Activated CD8-positive, alpha-beta memory T cell treated with anti-CD3 and anti-CD28 coated beads, Interleukin-2, amount 50 U/mL, for 48 hours (primary cell): ENCODE results near the gene MAPKAPK5.
"Not testable (repeated sequence)": the region's sequence is repeated elsewhere in the genome, so short reads cannot be mapped to it uniquely, and the experiment has no call there.

ENCODE experiments used
- DNase-seq: peaks from one replicate; pipeline ENCODE4 v3.0.0-alpha.2; 2020

The MAPKAPK5 gene

DNA sequence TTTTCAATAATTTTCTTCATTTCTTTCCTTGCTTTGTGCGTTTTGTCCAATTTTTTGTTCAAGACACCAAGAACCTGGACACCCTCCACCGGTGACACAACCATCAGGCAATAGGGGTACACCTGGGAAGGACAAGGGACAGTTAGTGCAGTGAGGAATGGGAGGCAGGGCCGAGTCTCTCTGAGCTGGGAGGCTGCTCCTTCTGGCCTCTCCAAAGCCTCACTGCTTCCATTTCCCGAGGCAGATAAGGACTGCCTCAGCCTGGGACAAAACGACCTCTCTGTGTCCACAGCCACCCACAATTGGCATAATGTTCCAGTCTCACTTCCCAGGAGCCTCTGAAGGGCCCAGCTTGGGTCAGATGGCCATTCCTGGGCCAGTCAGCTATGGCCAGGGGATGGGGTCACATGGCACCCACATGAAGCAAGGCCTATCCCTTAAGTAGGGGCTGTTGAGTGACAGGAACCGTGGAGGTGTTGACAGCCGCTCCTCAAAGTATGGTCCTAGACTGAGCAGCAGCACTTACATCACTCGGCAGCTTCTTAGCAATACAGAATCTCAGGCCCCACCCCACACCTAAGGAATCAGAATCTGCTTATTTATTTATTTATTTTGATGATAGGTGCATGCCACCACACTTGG lies 13.6 kb upstream of the MAPKAPK5 start:
- no peak for DNase-seq

DNA sequence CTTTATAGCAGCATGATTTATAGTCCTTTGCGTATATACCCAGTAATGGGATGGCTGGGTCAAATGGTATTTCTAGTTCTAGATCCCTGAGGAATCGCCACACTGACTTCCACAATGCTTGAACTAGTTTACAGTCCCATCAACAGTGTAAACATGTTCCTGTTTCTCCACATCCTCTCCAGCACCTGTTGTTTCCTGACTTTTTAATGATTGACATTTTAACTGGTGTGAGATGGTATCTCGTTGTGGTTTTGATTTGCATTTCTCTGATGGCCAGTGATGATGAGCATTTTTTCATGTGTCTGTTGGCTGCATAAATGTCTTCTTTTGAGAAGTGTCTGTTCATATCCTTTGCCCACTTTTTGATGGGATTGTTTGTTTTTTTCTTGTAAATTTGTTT lies 12.4 kb upstream of the MAPKAPK5 start:
- DNase-seq: not testable (repeated sequence)

DNA sequence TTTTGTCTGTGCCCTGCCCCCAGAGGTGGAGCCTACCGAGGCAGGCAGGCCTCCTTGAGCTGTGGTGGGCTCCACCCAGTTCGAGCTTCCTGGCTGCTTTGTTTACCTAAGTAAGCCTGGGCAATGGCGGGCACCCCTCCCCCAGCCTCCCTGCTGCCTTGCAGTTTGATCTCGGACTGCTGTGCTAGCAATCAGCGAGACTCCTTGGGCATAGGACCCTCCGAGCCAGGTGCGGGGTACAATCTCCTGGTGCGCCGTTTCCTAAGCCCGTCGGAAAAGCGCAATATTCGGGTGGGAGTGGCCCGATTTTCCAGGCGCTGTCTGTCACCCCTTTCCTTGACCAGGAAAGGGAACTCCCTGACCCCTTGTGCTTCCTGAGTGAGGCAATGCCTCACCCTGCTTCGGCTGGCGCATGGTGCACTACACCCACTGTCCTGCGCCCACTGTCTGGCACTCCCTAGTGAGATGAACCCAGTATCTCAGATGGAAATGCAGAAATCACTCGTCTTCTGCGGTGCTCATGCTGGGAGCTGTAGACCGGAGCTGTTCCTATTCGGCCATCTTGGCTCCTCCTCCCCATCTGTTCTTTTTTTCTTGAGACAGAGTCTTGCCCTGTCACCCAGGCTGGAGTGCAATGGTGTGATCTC lies 7.2 kb upstream of the MAPKAPK5 start:
- DNase-seq: not testable (repeated sequence)

DNA sequence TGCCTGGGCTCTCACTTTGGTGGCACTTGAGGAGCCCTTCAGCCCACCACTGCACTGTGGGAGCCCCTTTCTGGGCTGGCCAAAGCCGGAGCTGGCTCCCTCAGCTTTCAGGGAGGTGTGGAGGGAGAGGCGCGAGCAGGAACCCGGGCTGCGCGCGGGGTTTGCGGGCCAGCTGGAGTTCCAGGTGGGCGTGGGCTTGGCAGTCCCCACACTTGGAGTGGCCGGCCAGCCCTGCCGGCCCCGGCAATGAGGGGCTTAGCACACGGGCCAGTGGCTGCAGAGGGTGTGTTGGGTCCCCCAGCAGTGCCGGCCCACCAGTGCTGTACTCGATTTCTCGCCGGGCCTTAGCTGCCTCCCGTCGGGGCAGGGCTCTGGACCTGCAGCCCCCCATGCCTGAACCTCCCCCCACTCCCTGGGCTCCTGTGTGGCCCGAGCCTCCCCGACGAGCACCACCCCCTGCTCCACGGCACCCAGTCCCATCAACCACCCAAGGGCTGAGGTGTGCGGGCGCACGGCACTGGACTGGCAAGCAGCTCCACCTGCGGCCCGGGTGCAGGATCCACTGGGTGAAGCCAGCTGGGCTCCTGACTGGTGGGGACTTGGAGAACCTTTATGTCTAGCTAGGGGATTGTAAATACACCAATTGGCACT lies 6.4 kb upstream of the MAPKAPK5 start:
- DNase-seq: not testable (repeated sequence)

DNA sequence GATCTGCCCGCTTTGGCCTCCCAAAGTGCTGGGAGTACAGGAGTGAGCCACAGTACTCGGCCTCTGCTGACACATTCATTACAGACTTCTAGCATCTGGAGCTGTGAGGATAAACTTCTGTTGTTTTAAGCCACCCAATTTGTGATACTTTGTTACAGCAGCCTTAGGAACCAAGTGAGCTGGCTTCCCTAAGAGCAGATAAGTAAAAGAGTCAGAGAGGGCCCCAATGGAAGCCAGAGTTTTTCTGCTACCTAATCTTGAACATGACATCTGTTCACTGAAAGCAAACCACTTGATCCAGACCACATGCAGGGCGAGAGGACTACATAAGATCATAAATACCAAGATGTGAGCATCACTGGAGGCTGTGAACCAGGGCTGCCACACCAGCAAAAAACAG lies 3.7 kb upstream of the MAPKAPK5 start:
- no peak for DNase-seq

DNA sequence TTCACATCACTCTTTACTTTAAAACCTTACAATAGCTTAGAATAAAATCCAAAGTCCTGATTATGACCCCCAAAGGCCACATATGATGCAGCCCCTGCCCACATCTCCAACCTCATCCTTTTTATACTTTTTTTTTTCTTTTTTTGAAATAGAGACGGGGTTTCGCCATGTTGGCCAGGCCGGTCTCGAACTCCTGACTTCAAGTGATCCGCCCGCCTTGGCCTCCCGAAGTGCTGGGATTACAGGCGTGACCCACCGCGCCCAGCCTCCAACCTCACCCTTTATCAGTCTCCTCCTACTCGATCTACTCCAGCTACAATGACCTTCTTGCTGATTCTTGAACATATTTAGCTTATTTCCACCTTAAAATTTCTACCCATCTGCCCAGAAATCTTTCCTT lies 1.2 kb upstream of the MAPKAPK5 start:
- no peak for DNase-seq

DNA sequence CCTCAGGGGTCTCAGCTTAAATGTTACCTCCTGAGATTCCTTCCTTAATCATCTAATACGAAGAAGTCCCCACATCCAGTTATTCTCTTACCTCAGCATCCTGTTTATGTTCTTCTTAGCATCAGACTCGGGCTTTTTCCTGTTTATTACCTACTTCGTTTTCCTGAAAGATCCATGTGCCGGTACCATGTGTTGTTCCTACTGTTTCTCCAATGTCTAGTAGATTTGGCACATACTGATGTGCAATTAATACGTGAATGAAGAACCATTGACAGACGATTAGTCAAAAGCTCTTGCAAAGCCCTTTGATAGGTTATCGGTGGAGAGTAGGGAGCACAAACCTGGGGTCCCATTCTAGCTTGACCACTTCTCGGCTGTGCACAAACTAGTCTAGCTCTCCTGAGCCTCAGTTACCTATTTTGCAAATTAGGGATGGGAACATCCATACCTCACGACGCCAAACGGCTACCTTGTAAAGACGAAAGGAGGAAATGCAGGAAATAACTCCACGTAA lies 735 bp upstream of the MAPKAPK5 start:
- no peak for DNase-seq

DNA sequence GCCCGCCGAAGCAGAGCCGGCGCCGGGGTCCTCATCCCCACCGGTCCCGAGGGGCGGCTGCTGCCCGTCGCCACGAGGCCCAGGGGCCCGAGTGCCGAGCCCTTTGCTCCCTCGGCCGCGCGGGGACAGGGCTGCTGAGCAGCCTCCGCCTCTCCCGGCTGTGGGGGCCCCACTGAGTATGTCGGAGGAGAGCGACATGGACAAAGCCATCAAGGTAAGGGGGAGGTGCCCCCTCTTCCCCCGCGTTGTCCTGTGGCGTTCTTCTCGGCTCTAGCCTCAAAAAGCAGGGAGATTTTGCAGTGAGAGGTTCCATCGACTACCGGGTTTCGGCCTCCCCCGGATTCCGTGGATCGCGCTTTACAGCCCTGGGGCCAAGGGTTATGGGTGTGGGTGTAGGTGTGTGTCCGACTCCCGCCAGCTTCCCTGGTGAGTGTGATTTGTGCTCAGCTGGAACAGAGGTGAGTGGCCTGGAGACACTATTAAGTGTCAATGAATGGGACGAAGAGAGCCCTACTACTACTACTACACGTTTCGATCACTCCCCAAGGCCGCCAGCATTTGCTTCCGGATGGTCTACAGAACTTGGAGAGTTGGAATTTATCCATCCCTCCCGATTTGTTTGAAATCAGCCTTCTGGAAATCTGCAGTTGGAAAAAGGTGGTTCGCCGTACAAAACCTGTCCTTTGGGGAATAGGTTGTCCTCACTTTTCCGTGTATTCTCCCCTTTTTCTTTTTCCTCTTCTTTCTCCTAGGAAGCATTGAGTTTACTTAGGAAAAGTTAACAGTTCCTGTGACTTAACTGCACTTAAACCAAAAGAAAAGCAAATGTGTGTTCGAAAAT lies 748 bp downstream of the MAPKAPK5 start:
- peak; percentile 75 for DNase-seq

DNA sequence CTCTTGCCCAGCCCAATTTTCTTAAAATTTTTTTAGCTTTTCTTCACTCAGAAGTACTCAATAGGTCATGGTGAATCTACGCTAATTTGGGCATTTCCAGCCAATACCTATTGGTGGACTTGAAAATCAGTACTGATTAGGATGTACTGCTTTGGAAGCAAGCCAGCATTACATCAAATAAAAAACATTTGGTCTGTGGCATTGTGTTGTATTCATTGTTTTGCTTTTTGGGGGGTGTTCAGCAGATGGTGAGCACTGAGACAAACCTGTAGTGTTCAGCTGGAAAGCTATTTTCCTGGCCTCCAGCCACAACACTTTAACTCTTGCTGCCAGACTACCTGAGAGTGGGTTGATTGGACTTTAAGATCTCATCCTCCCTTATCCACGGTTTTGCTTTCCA lies 4.0 kb downstream of the MAPKAPK5 start:
- DNase-seq: no peak

DNA sequence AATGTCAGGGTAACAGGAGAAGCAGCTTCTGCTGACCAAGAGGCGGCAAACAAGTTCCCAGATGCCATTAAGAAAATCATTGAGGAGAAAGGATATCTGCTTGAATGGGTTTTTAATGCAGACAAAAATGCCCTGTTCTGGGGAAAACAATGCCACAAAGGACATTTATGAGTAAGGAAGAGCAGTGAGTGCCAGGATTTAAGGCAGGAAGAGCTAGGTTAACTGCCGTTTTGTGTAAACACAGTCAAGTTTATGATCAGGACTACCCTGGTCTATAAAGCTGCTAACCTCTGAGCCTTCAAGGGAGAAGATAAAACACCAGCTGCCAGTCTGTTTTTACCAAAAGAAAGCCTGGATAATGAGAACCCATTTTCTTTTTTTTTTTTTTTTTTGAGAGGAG lies 8.5 kb downstream of the MAPKAPK5 start:
- no peak for DNase-seq

DNA sequence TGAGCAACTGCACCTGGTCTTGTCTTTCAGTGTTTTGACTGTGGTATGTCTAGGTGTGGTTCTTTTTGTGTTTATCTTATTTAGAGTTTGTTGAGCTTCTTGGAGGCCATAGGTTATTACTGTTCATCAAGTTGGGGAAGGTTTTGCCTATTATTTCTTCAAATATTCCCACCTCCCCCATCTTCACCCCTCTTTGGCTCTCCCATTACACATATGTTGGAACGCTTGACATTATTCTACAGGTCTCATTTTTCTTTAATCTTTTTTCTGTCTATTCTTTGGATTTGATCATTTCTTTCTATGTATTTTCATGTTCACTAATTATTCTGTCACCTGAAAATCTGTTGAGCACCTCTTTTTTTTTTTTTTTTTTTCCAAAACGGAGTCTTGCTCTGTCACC lies 16.2 kb downstream of the MAPKAPK5 start:
- DNase-seq: no peak

DNA sequence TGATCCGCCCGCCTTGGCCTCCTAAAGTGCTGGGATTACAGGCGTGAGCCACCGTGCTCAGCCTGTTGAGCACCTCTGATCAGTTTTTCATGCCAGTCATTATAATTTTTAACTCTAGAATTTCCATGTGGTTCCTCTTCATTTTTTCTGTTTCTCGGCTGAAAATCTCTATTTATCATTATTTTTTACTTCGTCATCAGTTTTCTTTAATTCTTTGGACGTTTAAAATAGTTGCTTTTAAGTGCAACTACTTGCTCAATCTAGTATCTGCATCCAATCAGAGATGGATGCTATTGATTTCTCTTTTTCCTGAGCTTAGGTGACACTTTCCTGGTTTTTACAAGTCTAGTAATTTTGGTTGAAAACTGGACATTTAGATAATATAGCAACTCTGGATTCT lies 16.8 kb downstream of the MAPKAPK5 start:
- no peak for DNase-seq

DNA sequence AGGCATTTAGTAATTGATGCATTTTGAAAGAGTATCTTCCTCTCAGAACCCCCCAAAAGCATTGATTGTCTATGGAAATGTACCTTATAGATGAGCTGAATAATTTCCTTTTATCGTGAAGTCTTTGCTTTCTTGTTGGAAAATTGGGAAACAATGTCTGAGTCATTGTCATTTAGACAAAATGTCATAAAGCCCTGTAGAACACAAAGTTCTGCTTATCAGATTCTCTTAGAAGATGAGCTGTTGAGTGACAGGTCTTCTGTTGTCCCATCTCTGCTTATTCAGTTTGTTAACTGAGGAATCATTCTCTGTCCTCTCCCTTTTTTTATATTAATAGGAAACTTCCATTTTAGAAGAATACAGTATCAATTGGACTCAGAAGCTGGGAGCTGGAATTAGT lies 22.9 kb downstream of the MAPKAPK5 start:
- DNase-seq: no peak

DNA sequence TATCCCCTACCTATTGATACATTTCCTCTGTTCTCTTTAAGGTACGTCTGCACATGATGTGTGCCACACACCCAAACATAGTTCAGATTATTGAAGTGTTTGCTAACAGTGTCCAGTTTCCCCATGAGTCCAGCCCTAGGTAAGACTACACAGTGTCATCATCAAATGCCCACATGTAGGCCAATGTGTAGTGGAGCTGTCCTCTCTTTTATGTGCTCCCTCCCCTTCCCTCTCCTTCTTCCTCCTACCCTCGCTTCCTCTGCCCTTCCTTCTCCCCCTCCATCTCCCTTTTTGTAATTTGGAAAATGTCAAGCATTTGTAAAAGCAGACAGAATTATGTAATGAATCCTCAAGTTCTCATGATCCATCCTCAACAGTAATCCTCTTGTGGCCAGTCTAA lies 25.5 kb downstream of the MAPKAPK5 start:
- DNase-seq: no peak

DNA sequence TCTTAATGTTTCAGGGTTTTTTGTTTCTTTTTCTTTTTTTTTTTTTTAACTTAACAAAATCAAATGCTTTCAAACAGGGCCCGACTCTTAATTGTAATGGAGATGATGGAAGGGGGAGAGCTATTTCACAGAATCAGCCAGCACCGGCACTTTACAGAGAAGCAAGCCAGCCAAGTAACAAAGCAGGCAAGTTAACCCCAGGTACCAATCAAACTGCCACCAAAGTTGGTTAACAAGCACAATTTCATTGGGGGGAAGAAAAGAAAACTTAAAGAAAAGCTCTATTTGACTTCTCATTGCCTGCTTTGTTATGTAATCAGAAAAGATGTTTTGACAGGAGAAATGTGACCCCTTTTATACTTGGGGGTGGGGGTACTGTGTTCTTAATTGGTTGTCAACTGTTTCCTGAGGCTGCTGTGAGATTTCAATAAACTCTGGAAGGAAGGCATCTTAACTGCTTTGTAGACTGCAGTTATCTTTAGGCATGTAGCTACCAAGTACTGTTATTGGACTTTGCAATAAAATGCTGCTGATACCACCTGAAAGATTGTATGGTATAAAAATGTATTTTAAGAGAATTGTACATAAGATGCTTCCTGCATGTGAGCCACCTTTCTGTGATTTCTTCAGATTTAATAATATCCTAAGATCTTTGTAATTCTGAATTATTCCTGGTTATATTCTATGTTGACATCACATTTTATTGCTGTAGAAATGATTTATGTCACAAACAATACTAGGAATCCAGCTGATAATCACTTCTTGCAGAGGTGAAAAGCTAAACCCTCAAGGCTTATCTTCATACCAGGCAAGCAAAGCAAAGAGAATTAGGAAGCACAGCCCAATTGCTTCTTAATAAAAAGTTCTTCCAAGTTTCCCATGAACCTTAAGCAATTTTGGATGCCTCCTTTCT lies 26.9 kb downstream of the MAPKAPK5 start:
- DNase-seq: no peak

DNA sequence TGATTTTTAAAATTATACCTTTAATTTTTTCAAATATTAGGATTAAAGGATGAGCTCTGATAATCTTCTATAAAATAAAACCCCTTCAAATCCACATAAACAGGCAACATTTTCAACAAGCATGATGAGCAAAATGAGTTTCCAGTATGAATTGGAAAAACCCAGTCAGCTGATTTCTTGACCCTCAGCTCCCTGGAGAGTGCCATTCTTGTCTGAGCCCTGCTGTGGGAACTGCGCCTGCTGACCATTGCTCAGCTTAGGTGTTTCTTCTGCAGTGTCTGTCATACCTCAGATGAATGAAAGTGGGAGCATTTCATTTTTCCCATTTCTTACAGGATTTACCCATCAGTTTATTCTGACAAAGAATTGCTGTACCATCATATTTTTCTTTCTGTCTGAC lies 27.6 kb downstream of the MAPKAPK5 start:
- DNase-seq: no peak

DNA sequence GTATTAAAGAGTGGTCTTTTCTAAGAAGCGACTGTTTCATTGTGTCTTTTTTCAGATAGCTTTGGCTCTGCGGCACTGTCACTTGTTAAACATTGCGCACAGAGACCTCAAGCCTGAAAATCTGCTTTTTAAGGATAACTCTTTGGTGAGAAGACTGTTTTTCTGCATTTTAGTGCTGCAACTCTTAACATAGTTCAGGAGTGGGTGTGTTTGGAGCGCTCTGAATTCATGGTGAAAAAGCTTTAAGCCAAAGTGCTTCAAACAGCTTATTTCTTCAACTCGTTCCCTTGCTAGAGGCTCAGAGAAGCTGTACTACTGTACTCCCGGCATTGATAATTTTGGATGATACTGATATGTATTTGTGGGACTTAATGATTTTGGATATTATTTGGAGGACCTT lies 28.2 kb downstream of the MAPKAPK5 start:
- DNase-seq: no peak

DNA sequence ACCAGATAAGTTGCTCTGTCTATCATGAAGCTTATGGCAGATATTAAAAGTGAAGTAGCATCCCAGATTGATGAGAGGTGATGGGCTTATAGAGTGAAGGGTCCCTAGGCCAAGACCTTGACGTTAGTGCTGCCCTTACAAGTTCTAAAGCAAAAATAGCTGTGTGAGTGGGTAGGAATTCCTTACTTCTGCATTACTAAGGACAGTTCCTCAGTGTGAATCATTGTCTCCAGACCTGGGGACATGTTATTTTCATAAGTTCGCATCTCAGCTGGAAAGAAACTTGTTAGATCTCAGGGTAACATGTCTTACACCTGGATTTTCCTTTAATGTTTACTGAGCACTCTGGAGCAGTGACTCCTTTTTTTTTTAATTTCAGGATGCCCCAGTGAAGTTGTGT lies 28.7 kb downstream of the MAPKAPK5 start:
- DNase-seq: no peak

DNA sequence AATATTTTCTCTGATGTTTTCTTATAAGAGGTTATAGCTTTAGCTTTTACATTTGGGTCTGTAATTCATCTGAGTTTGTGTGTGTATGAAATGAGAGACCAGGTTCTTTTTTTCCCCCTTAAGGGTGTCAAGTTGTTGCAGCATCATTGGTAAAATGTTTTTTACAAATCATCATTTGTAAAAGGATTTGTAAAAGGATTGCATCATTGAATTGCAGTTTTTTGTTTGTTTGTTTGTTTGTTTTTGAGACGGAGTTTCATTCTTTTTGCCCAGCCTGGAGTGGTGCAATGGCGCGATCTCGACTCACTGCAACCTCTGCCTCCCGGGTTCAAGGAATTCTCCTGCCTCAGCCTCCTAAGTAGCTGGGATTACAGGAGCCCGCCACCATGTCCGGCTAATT lies 31.1 kb downstream of the MAPKAPK5 start:
- no peak for DNase-seq

DNA sequence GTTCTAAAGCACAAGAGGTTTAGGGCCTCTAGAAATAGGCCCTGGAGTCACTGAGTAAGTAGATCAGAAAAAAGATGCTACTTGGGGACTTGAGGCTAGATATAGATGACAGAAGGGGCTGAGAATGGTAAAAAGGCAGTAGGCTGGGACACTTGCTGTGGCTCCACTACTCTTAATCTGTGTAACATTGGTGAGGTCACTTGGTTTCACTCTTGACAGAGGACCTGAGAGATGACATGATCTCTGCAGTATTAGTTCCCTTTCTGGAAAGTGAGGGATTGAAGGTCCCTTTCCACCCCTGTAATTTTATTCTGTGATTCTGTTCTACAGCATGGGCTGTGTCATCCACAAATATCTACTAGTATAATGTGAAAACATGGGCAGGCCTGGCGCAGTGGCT lies 39.7 kb downstream of the MAPKAPK5 start:
- no peak for DNase-seq

DNA sequence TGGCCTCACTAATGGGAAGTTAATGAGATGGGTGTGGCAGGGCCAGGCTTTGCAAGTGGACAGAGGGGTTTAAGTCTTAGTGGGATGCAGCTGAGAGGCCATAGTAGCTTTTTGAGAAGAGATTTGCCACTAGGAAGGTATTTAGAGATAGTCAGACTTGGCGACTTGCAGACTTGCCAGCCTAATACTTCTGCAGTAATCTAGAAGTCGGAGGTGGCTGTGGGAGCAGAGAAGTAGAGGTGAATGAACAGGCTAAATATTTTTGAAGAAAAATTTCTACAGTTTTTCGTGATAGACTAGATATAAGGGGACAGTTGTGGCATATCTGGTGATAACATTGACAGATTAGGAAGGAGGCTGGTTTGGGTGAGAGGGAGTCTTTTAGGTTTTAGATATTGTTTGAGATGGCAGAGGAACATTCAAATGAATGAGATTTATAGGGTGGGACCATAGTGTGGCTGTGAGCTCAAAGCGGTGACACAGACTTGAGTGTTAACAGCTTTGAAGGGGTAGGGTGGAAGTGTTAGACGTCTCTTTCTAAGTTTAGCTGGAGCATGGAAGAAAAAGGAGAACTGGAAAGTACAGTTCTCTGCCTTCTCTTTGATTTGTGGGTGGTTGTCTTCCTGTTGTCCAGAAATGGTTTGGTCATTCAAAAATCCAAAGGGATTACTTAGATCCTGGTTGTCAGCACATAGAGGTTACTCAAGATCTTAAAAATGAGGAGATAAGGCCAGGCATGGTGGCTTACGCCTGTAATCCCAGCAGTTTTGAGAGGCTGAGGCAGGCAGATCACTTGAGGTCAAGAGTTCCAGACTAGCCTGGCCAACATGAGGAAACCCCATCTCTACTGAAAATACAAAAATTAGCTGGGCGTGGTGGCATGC lies 44.9 kb downstream of the MAPKAPK5 start:
- DNase-seq: no peak
